H54 (cell line): ENCODE measurements around the gene BAZ1B.

Experiments
- DNase-seq: peaks from one replicate; pipeline ENCODE4 v3.0.0; 2011; ENCODE audit warnings: low spot score, mixed read lengths; ENCODE audit not compliant: insufficient read length
- FAIRE-seq: peaks from 3 replicates; lab custom pipeline; 2011; peaks lifted over from hg19 to GRCh38; lab: Jason Lieb, UNC
- POLR2A ChIP-seq: IDR thresholded peaks from 2 replicates; pipeline ENCODE4 v1.6.1; 2011; ENCODE audit warnings: low read depth, mild to moderate bottlenecking, low read length

Gene BAZ1B

GRCh38 chr7:73391396-73391795, 130.7 kb downstream of the BAZ1B start:
- no peak for FAIRE-seq
- TF ChIP-seq POLR2A = no peak
- no peak for DNase-seq
